ENCODE measurements around the gene AOC3.
"Not testable (repeated sequence)": the region's sequence is repeated elsewhere in the genome, so short reads cannot be mapped to it uniquely, and the experiment has no call there.

Gene AOC3

DNA sequence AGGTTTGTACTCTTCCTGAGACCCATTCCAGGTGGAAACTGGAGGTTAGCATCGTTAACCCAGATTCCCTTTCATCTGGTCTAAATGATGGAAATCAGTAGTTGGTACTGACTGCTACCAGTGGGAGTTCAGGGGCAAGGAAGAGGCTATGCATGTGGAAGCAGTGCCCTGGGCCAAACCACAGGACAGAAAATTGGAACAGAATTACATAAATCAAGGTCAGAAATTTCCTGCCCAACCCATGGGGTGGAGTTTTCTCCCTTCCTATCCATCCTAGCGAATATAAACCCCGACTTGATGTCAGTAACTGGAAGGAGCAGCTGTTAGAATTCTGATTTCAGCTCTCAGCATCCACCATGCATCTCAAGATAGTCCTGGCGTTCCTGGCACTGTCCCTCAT lies 6.7 kb upstream of the AOC3 start, which contains the start of gene AOC2:
Gene AOC2 (plus strand): TSS at position 310 of the 400 bp plus-strand sequence. CDS start 47 bp downstream, at position 357.
- Histone ChIP-seq H3K27ac (ENCODE audit: low read depth in 2 of 2, low read length in 2 of 2) (no peak within 1 kb of the TSS), H3K9me3 (ENCODE audit: control insufficient read depth in 2 of 2, low read length in 2 of 2) (no peaks in the 10 kb centered on the region), H3K9ac (ENCODE audit: low read depth in 1 of 2, low read length in 2 of 2) (no peak within 1 kb of the TSS), H3K4me1 (ENCODE audit: control insufficient read depth in 2 of 2, insufficient read depth in 2 of 2, low read length in 2 of 2) (peaks cover 0 to 2% of the 10 kb centered on the region in 2 donors), H3K27me3 (ENCODE audit: control insufficient read depth in 2 of 2, insufficient read depth in 2 of 2, low read length in 2 of 2) (no peaks in the 10 kb centered on the region), H3K36me3 (ENCODE audit: control insufficient read depth in 2 of 2, insufficient read depth in 2 of 2, low read length in 2 of 2) (peaks cover 44 to 45% of the 10 kb centered on the region in 2 donors), H3K4me3 (ENCODE audit: low read length in 2 of 2) (no peak within 1 kb of the TSS)

DNA sequence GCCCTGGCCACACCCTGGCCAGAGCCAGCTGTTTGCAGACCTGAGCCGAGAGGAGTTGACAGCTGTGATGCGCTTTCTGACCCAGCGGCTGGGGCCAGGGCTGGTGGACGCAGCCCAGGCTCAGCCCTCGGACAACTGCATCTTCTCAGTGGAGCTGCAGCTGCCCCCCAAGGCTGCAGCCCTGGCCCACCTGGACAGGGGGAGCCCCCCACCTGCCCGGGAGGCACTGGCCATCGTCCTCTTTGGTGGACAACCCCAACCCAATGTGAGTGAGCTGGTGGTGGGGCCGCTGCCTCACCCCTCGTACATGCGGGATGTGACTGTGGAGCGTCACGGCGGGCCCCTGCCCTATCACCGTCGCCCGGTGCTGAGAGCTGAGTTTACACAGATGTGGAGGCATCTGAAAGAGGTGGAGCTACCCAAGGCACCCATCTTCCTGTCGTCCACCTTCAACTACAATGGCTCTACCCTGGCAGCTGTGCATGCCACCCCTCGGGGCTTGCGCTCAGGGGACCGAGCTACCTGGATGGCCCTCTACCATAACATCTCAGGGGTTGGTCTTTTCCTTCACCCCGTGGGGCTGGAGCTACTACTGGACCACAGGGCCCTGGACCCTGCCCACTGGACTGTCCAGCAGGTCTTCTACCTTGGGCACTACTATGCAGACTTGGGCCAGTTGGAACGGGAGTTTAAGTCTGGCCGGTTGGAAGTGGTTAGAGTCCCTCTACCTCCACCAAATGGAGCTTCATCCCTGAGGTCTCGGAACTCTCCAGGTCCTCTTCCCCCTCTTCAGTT lies 6.0 kb upstream of the AOC3 start:
- H3K4me1 ChIP-seq (ENCODE audit: control insufficient read depth in 2 of 2, insufficient read depth in 2 of 2, low read length in 2 of 2), result peaks cover 0 to 2% of the 10 kb centered on the region in 2 donors
- H3K36me3 ChIP-seq (ENCODE audit: control insufficient read depth in 2 of 2, insufficient read depth in 2 of 2, low read length in 2 of 2), result peaks cover 40 to 42% of the 10 kb centered on the region in 2 donors
- no peaks in the 10 kb centered on the region for H3K9me3 ChIP-seq (ENCODE audit: control insufficient read depth in 2 of 2, low read length in 2 of 2)
- no peak overlapping the region for H3K9ac ChIP-seq (ENCODE audit: low read depth in 1 of 2, low read length in 2 of 2)
- H3K27me3 ChIP-seq (ENCODE audit: control insufficient read depth in 2 of 2, insufficient read depth in 2 of 2, low read length in 2 of 2), result peaks cover 0 to 2% of the 10 kb centered on the region in 2 donors
- no peak overlapping the region for H3K27ac ChIP-seq (ENCODE audit: low read depth in 2 of 2, low read length in 2 of 2)
- no peak overlapping the region for H3K4me3 ChIP-seq (ENCODE audit: low read length in 2 of 2)

DNA sequence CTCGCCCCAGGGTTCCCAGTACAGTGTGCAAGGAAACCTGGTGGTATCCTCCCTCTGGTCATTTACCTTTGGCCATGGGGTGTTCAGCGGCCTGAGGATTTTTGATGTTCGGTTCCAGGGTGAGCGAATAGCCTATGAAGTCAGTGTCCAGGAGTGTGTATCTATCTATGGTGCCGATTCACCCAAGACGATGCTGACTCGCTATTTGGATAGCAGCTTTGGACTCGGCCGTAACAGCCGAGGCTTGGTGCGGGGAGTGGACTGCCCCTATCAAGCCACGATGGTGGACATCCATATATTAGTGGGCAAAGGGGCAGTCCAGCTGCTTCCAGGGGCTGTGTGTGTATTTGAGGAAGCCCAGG lies 5.5 kb upstream of the AOC3 start:
- Histone ChIP-seq H3K4me1 (ENCODE audit: control insufficient read depth in 2 of 2, insufficient read depth in 2 of 2, low read length in 2 of 2) (peaks cover 0 to 2% of the 10 kb centered on the region in 2 donors), H3K4me3 (ENCODE audit: low read length in 2 of 2) (no peak overlapping the region), H3K9me3 (ENCODE audit: control insufficient read depth in 2 of 2, low read length in 2 of 2) (no peaks in the 10 kb centered on the region), H3K9ac (ENCODE audit: low read depth in 1 of 2, low read length in 2 of 2) (no peak overlapping the region), H3K36me3 (ENCODE audit: control insufficient read depth in 2 of 2, insufficient read depth in 2 of 2, low read length in 2 of 2) (peaks cover 40 to 42% of the 10 kb centered on the region in 2 donors), H3K27me3 (ENCODE audit: control insufficient read depth in 2 of 2, insufficient read depth in 2 of 2, low read length in 2 of 2) (peaks cover 0 to 4% of the 10 kb centered on the region in 2 donors), H3K27ac (ENCODE audit: low read depth in 2 of 2, low read length in 2 of 2) (no peak overlapping the region)

DNA sequence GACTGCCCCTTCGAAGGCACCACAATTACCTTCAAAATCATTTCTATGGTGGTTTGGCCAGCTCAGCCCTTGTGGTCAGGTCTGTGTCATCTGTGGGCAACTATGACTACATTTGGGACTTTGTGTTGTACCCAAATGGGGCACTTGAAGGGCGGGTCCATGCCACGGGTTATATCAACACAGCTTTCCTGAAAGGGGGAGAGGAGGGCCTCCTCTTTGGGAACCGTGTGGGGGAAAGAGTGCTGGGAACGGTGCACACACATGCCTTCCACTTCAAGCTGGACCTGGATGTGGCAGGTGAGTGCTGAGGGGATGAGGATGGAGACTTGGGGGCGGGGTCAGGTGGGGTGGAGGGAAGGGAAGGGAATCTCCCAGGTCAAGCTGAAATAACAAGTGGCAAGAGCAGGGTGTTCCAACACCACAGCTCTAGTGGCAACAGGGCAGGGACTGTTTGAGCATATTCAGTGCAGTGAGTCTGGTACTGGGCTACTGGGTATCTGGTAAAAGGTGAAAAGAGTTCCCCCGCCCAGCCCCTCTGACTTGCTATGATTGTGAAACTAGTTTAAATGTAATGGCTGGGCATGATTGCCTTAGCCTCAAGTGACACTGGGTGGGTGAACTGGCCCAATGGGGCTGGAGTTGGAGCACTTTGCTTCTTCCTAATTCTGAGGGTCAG lies 4.9 kb upstream of the AOC3 start:
- peaks cover 39 to 42% of the 10 kb centered on the region in 2 donors for H3K36me3 ChIP-seq (ENCODE audit: control insufficient read depth in 2 of 2, insufficient read depth in 2 of 2, low read length in 2 of 2)

DNA sequence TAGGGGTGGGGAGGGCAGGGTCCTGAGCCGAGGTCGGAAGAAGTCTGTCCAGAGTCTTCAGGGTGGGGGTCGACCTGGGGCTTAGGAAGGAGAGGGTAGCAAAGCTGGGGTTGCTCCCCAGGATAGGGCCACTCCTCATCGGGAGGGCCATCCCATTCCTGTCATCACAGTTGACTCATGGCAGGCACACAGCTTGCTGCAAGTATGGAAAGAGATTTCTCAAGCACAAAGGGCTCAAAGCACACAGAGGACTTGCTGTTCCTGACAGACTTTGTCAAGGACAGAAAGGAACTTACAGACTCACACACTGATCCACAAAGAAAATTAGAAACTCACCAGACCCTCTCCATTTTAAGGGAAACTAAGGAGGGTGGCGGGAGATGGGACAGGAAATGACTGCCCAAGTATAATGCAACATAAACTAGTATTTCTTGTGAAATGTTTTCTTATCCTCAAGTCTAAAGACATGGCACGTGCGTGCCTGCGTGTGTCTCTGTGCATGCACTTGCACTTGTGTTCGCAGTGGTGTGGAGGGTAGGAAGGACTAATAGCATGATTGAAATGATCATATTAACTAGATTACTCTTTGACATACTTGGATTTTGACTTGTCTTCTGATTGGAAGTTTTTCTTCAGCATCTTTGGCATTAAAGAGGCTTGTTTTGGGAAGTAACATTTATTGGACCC lies 4.3 kb upstream of the AOC3 start:
- Histone ChIP-seq H3K36me3 (ENCODE audit: control insufficient read depth in 2 of 2, insufficient read depth in 2 of 2, low read length in 2 of 2) (peaks cover 32 to 36% of the 10 kb centered on the region in 2 donors), H3K27ac (ENCODE audit: low read depth in 2 of 2, low read length in 2 of 2) (no peak overlapping the region), H3K9ac (ENCODE audit: low read depth in 1 of 2, low read length in 2 of 2) (no peak overlapping the region), H3K4me1 (ENCODE audit: control insufficient read depth in 2 of 2, insufficient read depth in 2 of 2, low read length in 2 of 2) (peaks cover 0 to 2% of the 10 kb centered on the region in 2 donors), H3K27me3 (ENCODE audit: control insufficient read depth in 2 of 2, insufficient read depth in 2 of 2, low read length in 2 of 2) (peaks cover 0 to 4% of the 10 kb centered on the region in 2 donors), H3K4me3 (ENCODE audit: low read length in 2 of 2) (no peak overlapping the region), H3K9me3 (ENCODE audit: control insufficient read depth in 2 of 2, low read length in 2 of 2) (no peaks in the 10 kb centered on the region)

More for the DNA sequence above, 4.9 kb upstream of the AOC3 start:
- peaks cover 0 to 4% of the 10 kb centered on the region in 2 donors for H3K27me3 ChIP-seq (ENCODE audit: control insufficient read depth in 2 of 2, insufficient read depth in 2 of 2, low read length in 2 of 2)
- no peak overlapping the region for H3K9ac ChIP-seq (ENCODE audit: low read depth in 1 of 2, low read length in 2 of 2)
- H3K9me3 ChIP-seq (ENCODE audit: control insufficient read depth in 2 of 2, low read length in 2 of 2), result no peaks in the 10 kb centered on the region
- peaks cover 0 to 2% of the 10 kb centered on the region in 2 donors for H3K4me1 ChIP-seq (ENCODE audit: control insufficient read depth in 2 of 2, insufficient read depth in 2 of 2, low read length in 2 of 2)
- H3K4me3 ChIP-seq (ENCODE audit: low read length in 2 of 2), result no peak overlapping the region
- no peak overlapping the region for H3K27ac ChIP-seq (ENCODE audit: low read depth in 2 of 2, low read length in 2 of 2)

DNA sequence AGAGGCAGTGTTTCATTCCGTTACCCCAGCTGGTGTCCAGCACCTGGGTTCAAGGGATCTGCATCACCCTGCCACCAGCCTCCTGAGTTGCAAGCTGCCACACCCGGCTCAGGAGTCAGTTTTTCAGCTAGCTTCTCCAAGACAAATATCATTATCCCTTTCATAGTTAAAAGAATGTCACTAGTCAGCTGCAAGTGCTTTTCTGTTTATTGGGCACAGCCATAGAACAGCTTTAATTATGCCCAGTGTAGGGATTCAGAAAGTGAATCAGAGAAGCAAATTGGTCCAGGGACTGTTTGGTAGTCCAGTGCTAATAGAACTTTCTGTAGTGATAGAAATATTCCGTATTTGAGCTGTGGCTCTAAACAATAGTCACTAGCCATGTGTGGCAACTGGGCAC lies 2.9 kb upstream of the AOC3 start:
- peaks cover 0 to 4% of the 10 kb centered on the region in 2 donors for H3K27me3 ChIP-seq (ENCODE audit: control insufficient read depth in 2 of 2, insufficient read depth in 2 of 2, low read length in 2 of 2)
- H3K4me3 ChIP-seq (ENCODE audit: low read length in 2 of 2), result no peak overlapping the region
- peaks cover 19 to 24% of the 10 kb centered on the region in 2 donors for H3K36me3 ChIP-seq (ENCODE audit: control insufficient read depth in 2 of 2, insufficient read depth in 2 of 2, low read length in 2 of 2)
- H3K9ac ChIP-seq (ENCODE audit: low read depth in 1 of 2, low read length in 2 of 2), result no peak overlapping the region
- peaks cover 5% of the 10 kb centered on the region in 2 donors for H3K4me1 ChIP-seq (ENCODE audit: control insufficient read depth in 2 of 2, insufficient read depth in 2 of 2, low read length in 2 of 2)
- no peak overlapping the region for H3K27ac ChIP-seq (ENCODE audit: low read depth in 2 of 2, low read length in 2 of 2)
- no peaks in the 10 kb centered on the region for H3K9me3 ChIP-seq (ENCODE audit: control insufficient read depth in 2 of 2, low read length in 2 of 2)

DNA sequence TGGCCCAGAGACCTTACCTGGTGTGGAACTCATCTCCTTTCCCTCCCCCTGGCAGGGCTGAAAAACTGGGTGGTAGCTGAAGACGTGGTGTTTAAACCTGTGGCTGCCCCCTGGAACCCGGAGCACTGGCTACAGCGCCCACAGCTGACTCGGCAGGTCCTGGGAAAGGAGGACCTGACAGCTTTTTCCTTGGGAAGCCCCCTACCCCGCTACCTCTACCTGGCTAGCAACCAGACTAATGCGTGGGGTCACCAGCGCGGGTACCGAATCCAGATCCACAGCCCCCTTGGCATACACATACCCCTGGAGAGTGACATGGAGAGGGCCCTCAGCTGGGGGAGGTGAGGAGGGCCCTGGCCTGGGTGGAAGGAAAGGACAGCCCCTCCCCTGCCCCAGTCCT lies 2.0 kb upstream of the AOC3 start:
- Histone ChIP-seq H3K9ac (ENCODE audit: low read depth in 1 of 2, low read length in 2 of 2) (no peak overlapping the region), H3K9me3 (ENCODE audit: control insufficient read depth in 2 of 2, low read length in 2 of 2) (no peaks in the 10 kb centered on the region), H3K27me3 (ENCODE audit: control insufficient read depth in 2 of 2, insufficient read depth in 2 of 2, low read length in 2 of 2) (peaks cover 0 to 8% of the 10 kb centered on the region in 2 donors), H3K4me1 (ENCODE audit: control insufficient read depth in 2 of 2, insufficient read depth in 2 of 2, low read length in 2 of 2) (peaks cover 5% of the 10 kb centered on the region in 2 donors), H3K36me3 (ENCODE audit: control insufficient read depth in 2 of 2, insufficient read depth in 2 of 2, low read length in 2 of 2) (peaks cover 13 to 15% of the 10 kb centered on the region in 2 donors), H3K4me3 (ENCODE audit: low read length in 2 of 2) (no peak overlapping the region), H3K27ac (ENCODE audit: low read depth in 2 of 2, low read length in 2 of 2) (no peak overlapping the region)

DNA sequence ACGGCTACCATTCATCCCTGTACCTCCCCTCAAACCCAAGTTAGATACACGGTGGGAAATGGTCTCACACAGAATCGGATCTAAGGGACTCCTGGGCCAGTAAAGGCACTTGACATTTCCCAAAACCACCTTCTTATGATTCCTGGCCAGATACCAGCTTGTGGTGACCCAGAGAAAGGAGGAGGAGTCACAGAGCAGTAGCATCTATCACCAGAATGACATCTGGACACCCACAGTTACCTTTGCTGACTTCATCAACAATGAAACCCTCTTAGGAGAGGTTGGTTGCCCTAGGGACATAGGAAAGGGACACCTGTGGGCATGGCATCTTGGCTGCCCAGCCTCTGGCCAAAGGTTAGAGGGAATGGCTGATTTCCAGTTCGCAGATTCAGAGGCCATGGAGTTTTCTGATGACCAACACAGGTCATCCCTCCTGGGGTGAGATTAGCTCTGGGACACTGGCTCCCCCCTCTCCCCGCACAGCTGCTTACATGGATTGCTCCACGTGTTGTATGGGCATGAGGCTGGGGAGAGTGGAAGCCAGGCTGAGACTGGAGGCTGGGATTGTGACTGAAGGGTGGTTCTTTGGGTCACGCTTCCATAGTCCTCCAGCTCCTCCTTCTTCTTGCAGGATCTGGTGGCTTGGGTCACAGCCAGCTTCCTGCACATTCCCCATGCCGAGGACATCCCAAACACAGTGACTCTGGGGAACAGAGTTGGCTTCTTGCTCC lies 1.4 kb upstream of the AOC3 start:
- H3K36me3 ChIP-seq (ENCODE audit: control insufficient read depth in 2 of 2, insufficient read depth in 2 of 2, low read length in 2 of 2), result peaks cover 7 to 9% of the 10 kb centered on the region in 2 donors
- H3K27ac ChIP-seq (ENCODE audit: low read depth in 2 of 2, low read length in 2 of 2), result no peak overlapping the region
- no peak overlapping the region for H3K4me3 ChIP-seq (ENCODE audit: low read length in 2 of 2)
- H3K9me3 ChIP-seq (ENCODE audit: control insufficient read depth in 2 of 2, low read length in 2 of 2), result no peaks in the 10 kb centered on the region
- peaks cover 0 to 8% of the 10 kb centered on the region in 2 donors for H3K27me3 ChIP-seq (ENCODE audit: control insufficient read depth in 2 of 2, insufficient read depth in 2 of 2, low read length in 2 of 2)
- H3K9ac ChIP-seq (ENCODE audit: low read depth in 1 of 2, low read length in 2 of 2), result no peak overlapping the region
- H3K4me1 ChIP-seq (ENCODE audit: control insufficient read depth in 2 of 2, insufficient read depth in 2 of 2, low read length in 2 of 2), result peaks cover 5% of the 10 kb centered on the region in 2 donors

DNA sequence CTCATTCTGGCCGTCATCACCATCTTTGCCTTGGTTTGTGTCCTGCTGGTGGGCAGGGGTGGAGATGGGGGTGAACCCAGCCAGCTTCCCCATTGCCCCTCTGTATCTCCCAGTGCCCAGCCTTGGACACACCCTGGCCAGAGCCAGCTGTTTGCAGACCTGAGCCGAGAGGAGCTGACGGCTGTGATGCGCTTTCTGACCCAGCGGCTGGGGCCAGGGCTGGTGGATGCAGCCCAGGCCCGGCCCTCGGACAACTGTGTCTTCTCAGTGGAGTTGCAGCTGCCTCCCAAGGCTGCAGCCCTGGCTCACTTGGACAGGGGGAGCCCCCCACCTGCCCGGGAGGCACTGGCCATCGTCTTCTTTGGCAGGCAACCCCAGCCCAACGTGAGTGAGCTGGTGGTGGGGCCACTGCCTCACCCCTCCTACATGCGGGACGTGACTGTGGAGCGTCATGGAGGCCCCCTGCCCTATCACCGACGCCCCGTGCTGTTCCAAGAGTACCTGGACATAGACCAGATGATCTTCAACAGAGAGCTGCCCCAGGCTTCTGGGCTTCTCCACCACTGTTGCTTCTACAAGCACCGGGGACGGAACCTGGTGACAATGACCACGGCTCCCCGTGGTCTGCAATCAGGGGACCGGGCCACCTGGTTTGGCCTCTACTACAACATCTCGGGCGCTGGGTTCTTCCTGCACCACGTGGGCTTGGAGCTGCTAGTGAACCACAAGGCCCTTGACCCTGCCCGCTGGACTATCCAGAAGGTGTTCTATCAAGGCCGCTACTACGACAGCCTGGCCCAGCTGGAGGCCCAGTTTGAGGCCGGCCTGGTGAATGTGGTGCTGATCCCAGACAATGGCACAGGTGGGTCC lies 607 bp downstream of the AOC3 start:
- H3K27me3 ChIP-seq (ENCODE audit: control insufficient read depth in 2 of 2, insufficient read depth in 2 of 2, low read length in 2 of 2); H3K36me3 ChIP-seq (ENCODE audit: control insufficient read depth in 2 of 2, insufficient read depth in 2 of 2, low read length in 2 of 2); H3K4me1 ChIP-seq (ENCODE audit: control insufficient read depth in 2 of 2, insufficient read depth in 2 of 2, low read length in 2 of 2); H3K9me3 ChIP-seq (ENCODE audit: control insufficient read depth in 2 of 2, low read length in 2 of 2): not testable (repeated sequence)
- H3K9ac ChIP-seq (ENCODE audit: low read depth in 1 of 2, low read length in 2 of 2), result peak overlapping the region in 1 of 2 donors; percentile 58
- H3K4me3 ChIP-seq (ENCODE audit: low read length in 2 of 2), result peak overlapping the region; percentile 18 to 66
- peak overlapping the region; percentile 28 to 80 for H3K27ac ChIP-seq (ENCODE audit: low read depth in 2 of 2, low read length in 2 of 2)

Measured in mucosa of rectum (tissue), 2 donors.